Inferior parietal cortex (tissue), 1 donor: ENCODE results near the gene FGGY.
"Not testable (repeated sequence)": the region's sequence is repeated elsewhere in the genome, so short reads cannot be mapped to it uniquely, and the experiment has no call there.

Experiments
- DNase-seq: peaks from one replicate; pipeline ENCODE4 v3.0.0-alpha.2; 2016; ENCODE audit errors: extremely low spot score

Gene FGGY

GRCh38 chr1:59698386-59698785 is 401.5 kb downstream of the FGGY start:
- DNase-seq: no peak

GRCh38 chr1:59699227-59699847 is 402.4 kb downstream of the FGGY start:
- peak; percentile 76 for DNase-seq

GRCh38 chr1:59701376-59701775 is 404.5 kb downstream of the FGGY start:
- DNase-seq: no peak

DNA sequence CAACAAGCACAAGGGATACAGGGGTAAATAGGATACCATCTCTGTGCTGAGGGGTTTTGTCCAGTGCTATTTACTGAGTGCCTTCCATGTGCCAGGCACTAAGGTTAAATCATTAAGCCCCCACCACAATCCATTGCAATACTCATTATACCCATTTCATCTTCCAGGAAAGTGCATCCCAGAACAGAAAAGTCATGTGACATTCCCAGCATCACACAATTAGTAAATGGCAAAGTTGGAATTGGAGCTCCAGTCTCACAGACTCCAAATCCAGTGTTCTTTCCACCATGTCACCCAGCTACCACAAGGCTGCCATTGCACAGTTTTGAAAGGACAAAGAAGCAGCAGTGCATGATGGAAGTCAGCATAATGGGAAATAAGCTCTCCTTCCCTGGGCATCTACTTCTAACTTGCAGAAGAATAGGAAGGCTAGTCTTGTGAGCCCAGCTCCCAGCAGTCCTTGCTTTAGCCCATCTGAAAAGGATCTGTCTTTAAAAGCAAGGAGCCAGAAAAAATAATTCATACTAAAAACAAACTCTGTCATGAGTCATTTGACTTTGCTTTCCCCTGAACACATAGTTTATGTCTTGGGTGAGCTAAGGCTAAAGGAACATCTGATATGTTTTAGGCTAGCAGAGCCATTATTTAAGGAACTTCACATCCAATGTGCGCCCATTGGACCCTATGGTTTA is 406.5 kb downstream of the FGGY start:
- no peak for DNase-seq

DNA sequence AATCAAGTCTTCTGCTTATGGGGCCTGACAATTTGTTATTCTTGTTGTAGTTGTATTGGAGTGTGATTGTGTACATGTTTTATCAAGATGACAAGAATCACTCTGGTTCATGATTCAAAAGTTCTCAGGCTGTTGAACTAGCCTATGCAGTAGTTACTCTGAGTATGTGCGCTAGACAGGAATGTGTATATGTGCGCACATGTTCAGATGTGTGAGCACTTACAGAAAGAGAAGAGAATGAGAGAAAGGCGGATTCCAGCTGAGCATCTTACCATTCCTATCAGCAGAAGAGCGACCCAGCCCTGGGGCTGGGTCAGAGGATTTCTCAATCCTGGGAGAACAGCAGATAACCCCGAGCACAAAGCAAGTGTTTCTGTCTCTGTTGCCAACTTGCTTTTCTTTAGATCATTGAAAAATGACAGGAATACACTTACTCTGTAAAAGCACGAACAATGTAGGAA is 407.1 kb downstream of the FGGY start:
- no peak for DNase-seq

DNA sequence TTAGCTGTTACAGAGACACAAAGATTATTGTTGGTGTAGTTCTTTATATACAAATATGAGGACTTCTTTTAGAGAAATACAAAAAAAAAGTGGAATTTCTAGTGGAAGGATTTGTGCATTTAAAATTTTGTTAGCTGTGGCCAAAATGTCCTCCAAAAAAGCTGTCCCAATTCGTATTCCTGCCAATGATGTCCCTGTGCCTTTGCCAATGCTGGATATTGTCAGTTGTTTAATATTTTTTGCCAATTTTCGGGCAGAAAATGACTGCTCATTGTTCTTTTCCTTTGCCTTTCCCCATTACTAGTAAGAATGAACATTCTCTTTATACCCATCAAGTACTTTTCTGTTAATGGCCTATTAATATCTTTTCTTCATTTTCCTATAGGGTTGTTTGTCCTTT is 407.8 kb downstream of the FGGY start:
- DNase-seq: peak; percentile 38

- no peak for DNase-seq
Observed at GRCh38 chr1:59705466-59706302, 408.8 kb downstream of the FGGY start.

GRCh38 chr1:59706303-59706599 is 409.4 kb downstream of the FGGY start:
- DNase-seq: no peak

- no peak for DNase-seq
Observed at GRCh38 chr1:59707178-59707791, 410.4 kb downstream of the FGGY start.

DNA sequence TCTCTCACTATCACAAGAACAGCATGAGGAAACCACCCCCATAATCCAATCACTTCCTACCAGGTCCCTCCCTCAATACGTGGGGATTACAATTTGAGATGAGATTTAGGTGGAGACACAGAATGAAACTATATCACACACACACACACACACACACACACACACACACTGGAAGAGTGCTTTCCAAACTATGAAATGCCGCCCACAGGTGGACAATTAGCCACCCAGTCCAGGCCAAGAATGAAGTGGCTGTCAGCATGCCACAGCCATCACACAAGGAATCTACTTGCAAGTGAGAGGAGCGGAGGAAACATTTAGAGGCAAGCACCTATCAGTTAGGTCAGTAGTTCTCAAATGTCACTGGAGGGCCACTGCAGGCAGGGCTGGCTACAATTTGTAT is 412.4 kb downstream of the FGGY start:
- no peak for DNase-seq

GRCh38 chr1:59710920-59711319 is 414.0 kb downstream of the FGGY start:
- not testable (repeated sequence) for DNase-seq

DNA sequence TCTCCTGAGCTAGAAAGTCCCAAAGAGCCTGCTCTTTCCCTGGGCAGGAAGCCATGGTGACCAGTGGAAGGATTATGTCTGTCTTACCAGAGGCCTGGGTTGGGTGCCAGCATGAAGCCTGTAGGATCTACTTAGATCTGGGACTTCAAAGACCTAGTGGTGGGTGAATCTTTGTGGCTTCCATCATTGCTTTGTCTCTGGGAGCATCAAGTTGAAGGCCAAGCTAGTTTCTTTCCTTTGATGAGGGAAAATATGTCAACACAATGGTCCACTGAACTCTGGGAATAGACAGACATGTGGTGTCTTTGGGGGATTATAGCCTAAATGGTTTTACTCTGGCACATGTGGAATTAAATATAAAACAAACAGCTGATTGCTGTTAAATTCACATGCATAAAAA is 417.3 kb downstream of the FGGY start:
- DNase-seq: no peak

- DNase-seq: no peak
Observed at GRCh38 chr1:59714966-59715365, 418.1 kb downstream of the FGGY start.

DNA sequence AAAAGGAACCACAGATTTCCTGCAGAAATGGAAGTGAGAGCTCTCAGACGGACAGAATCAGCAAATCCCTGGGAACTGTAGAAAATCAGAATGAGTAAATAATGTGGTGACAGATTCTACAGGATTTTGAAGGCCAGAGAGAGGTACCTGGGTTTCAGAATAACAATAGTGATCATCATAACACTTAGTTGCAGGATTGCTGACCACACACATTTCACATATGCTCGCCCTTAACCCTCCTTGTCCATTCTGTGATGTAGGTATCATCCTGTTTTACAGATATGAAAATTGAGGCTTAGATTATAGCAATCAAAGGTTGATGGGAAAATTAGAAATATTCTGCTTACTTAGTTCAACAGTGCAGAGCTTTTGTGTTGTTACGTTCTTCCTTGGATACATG is 419.9 kb downstream of the FGGY start:
- no peak for DNase-seq

GRCh38 chr1:59718064-59718988 is 421.4 kb downstream of the FGGY start:
- no peak for DNase-seq

GRCh38 chr1:59718989-59719360 is 422.1 kb downstream of the FGGY start:
- no peak for DNase-seq

DNA sequence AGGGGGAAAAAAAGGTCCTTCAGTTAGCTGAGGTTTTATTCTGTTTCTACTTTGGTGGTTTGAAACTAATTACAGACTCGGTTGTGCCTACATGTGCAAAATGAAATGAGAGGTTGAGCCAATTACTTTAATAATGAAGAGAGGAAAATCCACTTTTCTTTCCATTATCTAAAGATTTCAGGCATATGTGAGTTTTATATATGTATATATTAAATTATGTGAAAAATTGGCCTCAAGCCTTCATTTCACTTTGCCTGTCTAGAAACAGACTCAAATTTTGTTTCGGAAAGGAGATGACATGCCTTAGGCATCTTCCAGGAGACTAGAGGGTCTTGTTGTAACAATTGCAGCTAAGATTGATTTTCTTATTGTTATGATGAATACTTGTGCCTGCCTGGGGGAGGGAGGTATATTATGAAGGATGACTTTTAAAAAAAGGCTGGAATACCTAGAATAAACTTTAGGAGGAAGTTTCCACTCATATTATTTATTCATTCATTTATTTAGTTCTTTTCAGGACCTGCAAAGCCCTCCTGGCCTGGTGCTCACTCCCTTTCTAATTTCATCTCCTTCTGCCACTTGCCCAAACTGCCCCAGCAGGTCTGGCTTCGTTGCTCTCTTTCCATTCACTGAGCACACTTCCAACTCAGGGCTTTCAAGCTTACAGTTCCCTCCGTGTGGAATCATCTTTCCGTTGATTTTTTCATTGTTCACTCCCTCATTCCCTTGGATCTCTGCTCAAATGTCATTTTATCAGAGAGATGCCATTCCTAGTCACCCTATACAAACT is 423.6 kb downstream of the FGGY start:
- no peak for DNase-seq

GRCh38 chr1:59730302-59730701 is 433.4 kb downstream of the FGGY start:
- no peak for DNase-seq

- peak; percentile 51 for DNase-seq
Observed at GRCh38 chr1:59730759-59731478, 434.0 kb downstream of the FGGY start.

- DNase-seq: no peak
Observed at GRCh38 chr1:59731591-59731990, 434.7 kb downstream of the FGGY start.
